IPS-20b (cell line): ENCODE results near the gene RAB6C.
"Not testable (repeated sequence)": the region's sequence is repeated elsewhere in the genome, so short reads cannot be mapped to it uniquely, and the experiment has no call there.

ENCODE experiments used
- H3K27ac ChIP-seq: one replicate; pipeline ENCODE4 v1.5.1; 2013; ENCODE audit warnings: low read length
- H3K27me3 ChIP-seq: 2 replicates; pipeline ENCODE4 v1.6.1; 2013; ENCODE audit warnings: mild to moderate bottlenecking, low read length, inconsistent platforms; ENCODE audit not compliant: insufficient read depth
- H3K36me3 ChIP-seq: 2 replicates; pipeline ENCODE4 v1.6.1; 2013; ENCODE audit warnings: low read depth, mild to moderate bottlenecking, inconsistent platforms, low read length, moderate library complexity; ENCODE audit not compliant: insufficient read depth
- H3K4me1 ChIP-seq: 2 replicates; pipeline ENCODE4 v1.6.1; 2013; ENCODE audit warnings: mild to moderate bottlenecking, control low read depth, inconsistent platforms, low read length, moderate library complexity; ENCODE audit not compliant: insufficient read depth
- H3K4me3 ChIP-seq: 2 replicates; pipeline ENCODE4 v1.5.1; 2013; ENCODE audit warnings: mild to moderate bottlenecking, low read length, inconsistent platforms
- H3K9ac ChIP-seq: 2 replicates; pipeline ENCODE4 v1.6.1; 2013; ENCODE audit warnings: low read depth, mild to moderate bottlenecking, inconsistent platforms, low read length, moderate library complexity
- H3K9me3 ChIP-seq: 2 replicates; pipeline ENCODE4 v1.6.1; 2013; ENCODE audit warnings: mild to moderate bottlenecking, low read depth, low read length, inconsistent platforms; ENCODE audit not compliant: insufficient read depth

The RAB6C gene

DNA sequence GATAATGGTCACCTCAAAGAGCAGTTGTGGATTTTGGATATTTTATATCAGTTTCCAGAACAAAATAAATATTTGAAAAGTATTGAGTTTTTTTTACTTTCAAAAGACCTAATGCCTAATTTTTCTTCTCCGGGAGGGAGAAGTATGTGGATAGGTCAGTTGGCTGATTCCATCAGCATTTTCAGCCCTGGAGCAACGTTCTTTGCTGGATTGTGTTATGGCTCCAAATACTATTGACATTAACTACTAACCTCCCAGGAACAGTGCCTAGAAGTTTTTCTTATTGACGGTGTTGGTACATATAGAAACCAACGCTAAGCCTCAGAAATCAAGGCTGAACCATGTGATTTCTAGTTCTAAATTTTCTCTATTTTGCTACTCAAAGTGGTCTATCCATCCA is 20.7 kb upstream of the RAB6C start:
- not testable (repeated sequence) for H3K27me3 ChIP-seq, H3K36me3 ChIP-seq, H3K9me3 ChIP-seq, H3K4me1 ChIP-seq, H3K4me3 ChIP-seq, H3K9ac ChIP-seq, H3K27ac ChIP-seq

DNA sequence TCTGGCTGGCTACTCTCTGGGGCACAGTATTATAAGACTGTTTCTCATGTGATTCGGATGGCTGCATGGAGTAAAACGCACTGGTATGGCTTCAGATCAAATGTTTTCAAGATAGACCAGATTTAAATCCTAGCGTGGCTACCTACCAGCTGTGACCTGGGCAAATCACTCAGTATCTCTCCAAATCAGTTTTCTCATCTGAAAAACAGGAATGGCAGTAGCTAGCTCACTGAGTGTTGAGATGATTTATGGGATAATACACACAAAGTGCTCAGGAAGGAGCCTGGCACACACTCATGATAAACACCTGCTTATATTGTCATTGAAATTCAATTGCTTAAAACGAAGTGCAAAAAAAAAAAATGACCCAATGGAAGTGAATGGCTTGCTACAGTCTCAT is 10.9 kb upstream of the RAB6C start:
- not testable (repeated sequence) for H3K36me3 ChIP-seq, H3K9me3 ChIP-seq, H3K27ac ChIP-seq, H3K4me3 ChIP-seq, H3K9ac ChIP-seq, H3K27me3 ChIP-seq, H3K4me1 ChIP-seq

DNA sequence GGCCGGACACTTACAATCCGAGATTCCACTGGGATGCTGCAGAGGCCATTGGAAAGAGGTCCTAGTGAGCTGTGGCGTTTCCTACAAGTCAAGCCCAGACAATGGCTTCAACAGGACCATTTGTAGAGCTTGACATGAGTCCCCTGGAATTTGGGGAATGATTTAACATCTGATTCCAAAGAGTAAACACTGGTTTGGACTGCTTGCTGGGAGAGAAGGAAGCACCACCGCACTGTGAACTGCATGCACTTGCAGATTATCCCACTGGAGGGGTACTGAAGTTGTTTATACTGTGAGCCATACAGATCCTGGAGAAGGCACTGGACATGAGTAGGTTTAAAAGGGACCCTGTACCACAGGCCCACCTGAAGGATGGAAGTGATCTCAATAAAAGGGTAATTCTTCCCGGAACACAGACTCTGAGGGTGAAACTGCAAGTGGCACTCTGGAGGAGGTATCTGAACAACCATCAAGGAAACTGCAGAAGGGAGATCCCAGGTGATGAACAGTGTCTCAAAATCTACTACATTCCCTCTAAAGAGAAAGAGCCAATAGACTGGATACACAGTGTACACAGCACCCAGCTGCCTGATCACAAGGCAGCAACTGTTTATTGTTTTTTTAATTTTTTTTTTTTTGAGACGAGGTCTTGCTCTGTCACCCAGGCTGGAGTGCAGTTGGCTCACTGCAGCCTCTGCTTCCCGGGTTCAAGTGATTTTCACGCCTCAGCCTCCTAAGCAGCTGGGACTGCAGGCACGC is 4.3 kb upstream of the RAB6C start:
- H3K27me3 ChIP-seq = peaks cover 26% of the 10 kb centered on the region
- no peak overlapping the region for H3K4me3 ChIP-seq
- H3K9me3 ChIP-seq = no peaks in the 10 kb centered on the region
- no peak overlapping the region for H3K27ac ChIP-seq
- H3K36me3 ChIP-seq = no peaks in the 10 kb centered on the region
- peaks cover 5% of the 10 kb centered on the region; the same call in 1 of the 2 replicates for H3K4me1 ChIP-seq
- H3K9ac ChIP-seq = no peak overlapping the region

DNA sequence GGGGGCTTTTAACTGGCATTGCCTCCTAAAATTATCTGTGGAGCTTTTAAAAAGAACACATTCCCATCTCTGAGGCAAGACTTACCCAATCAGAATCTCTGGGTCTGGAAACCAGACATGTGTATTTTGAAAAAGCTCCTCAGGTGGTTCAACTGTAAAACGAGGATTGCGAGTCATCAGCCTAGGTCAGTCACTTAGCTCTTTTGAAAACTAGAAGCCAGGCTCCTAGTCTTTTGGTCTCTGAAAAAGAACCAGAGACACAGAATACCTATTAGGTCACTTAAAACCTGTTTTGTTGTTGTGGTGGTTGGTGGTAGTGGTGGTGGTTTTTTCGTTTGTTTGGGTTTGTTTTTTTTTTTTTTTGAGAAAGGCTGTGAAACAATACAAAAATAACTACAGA is 2.5 kb upstream of the RAB6C start:
- H3K27me3 ChIP-seq = peaks cover 43% of the 10 kb centered on the region
- H3K9me3 ChIP-seq, H3K9ac ChIP-seq, H3K36me3 ChIP-seq, H3K4me1 ChIP-seq, H3K27ac ChIP-seq, H3K4me3 ChIP-seq: not testable (repeated sequence)

DNA sequence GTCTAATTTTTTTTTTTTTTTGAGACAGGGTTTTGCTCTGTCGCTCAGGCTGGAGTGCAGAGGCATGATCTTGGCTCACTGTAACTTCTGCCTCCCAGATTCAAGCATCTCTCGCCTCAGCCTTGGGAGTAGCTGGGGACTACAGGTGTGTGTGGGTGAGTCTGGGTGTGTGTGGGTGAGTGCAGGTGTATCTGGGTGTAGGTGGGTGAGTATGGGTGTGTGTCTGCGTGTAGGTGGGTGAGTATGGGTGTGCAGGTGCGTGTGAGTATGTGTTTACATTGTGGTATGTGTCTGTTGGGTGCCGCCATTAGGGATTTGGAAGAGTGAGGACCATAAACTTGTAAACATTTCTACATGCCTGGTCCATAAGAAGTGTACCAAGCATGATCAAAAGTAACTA is 1.5 kb upstream of the RAB6C start:
- no peaks in the 10 kb centered on the region for H3K4me1 ChIP-seq
- no peak overlapping the region for H3K9ac ChIP-seq
- no peak overlapping the region for H3K4me3 ChIP-seq
- H3K27me3 ChIP-seq = peaks cover 49% of the 10 kb centered on the region
- H3K36me3 ChIP-seq = no peaks in the 10 kb centered on the region
- no peak overlapping the region for H3K27ac ChIP-seq
- H3K9me3 ChIP-seq = no peaks in the 10 kb centered on the region

DNA sequence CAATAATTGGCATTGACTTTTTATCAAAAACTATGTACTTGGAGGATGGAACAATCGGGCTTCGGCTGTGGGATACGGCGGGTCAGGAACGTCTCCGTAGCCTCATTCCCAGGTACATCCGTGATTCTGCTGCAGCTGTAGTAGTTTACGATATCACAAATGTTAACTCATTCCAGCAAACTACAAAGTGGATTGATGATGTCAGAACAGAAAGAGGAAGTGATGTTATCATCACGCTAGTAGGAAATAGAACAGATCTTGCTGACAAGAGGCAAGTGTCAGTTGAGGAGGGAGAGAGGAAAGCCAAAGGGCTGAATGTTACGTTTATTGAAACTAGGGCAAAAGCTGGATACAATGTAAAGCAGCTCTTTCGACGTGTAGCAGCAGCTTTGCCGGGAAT is 780 bp downstream of the RAB6C start:
- not testable (repeated sequence) for H3K27ac ChIP-seq, H3K4me1 ChIP-seq, H3K36me3 ChIP-seq, H3K9ac ChIP-seq, H3K9me3 ChIP-seq, H3K4me3 ChIP-seq
- peaks cover 49% of the 10 kb centered on the region for H3K27me3 ChIP-seq

DNA sequence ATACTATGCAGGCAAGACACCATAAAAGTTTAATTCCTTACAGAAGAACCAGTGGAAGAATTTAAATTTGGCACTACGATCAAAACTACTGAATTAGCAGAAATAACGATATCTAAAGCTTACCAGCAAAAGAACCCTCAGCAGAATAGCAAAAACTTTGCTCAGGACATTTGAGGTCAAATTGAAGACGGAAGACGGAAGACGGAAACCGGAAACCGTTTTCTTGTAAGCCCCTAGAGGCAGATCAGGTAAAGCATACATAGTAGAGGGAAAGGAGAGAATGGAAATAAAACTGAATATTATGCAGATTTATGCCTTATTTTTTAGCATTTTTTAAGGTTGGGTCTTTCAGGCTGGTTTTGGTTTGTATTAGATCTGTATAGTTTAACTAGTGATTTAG is 2.2 kb downstream of the RAB6C start:
- H3K9ac ChIP-seq, H3K4me3 ChIP-seq, H3K36me3 ChIP-seq, H3K4me1 ChIP-seq, H3K27ac ChIP-seq, H3K9me3 ChIP-seq: not testable (repeated sequence)
- peaks cover 49% of the 10 kb centered on the region for H3K27me3 ChIP-seq

DNA sequence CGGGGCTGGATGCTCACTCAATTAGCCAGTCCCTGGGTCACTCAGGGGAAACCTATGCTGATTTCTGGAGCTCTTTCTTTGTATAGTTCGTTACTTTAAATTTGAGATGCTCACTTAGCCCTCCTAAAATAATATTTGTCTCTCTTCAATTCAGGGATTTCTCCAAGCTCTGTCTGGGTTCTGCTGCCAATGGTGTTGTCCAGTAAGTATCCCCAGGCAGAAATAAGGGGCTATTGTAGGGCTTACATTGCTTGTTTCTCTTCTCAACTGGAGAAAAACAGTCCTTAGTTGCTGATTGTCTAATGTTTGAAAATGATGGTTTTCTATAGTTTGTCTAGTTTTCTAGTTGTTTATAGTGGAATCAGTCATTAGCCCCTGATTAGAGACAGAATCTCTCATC is 5.0 kb downstream of the RAB6C start:
- Histone ChIP-seq H3K36me3 (no peaks in the 10 kb centered on the region), H3K27me3 (peaks cover 32% of the 10 kb centered on the region), H3K27ac (no peak overlapping the region), H3K9ac (no peak overlapping the region), H3K4me3 (no peak overlapping the region), H3K9me3 (no peaks in the 10 kb centered on the region), H3K4me1 (no peaks in the 10 kb centered on the region)

DNA sequence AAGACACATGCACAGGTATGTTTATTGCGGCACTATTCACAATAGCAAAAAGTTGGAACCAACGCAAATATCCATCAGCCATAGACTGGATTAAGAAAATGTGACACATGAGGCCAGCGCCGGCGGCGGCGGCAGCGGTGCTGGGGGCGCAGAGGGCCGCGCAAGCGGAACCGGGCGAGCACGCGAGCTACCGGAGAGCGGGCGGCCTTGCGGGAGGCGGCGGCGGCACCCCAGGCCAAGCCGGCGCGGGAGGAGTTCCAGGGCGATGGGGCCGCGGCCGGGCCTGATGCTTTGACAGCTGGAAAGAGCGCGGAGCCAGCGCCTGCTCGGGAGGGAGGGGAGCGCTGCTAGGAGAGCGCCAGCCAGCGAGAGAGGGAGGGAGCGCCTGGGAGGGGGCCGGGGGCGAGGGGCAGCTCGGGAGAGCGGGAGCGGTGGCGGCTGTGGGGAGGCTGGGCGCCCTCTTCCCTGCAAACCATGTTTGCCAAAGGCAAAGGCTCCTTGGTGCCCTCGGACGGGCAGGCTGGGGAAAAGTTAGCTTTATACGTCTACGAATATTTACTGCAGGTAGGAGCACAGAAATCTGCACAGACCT is 13.0 kb downstream of the RAB6C start:
- H3K4me1 ChIP-seq, H3K27ac ChIP-seq, H3K9ac ChIP-seq, H3K9me3 ChIP-seq, H3K36me3 ChIP-seq: not testable (repeated sequence)
- Histone ChIP-seq H3K27me3 (peaks cover 42% of the 10 kb centered on the region), H3K4me3 (peak overlapping the region; percentile 56; the same call in 1 of the 2 replicates)

DNA sequence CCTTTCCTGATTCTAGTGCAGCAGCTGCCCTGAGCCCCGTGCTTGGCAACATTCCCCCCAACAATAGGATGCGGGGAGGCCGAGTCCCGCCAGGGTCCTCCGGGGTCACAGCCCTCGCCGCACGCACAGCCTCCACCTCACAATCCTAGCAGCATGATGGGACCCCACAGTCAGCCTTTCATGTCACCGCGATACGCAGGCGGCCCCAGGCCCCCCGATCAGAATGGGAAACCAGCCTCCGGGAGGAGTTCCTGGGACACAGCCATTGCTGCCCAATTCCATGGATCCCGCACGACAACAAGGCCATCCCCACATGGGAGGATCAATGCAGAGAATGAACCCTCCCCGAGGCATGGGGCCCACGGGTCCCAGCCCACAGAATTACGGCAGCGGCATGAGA is 13.7 kb downstream of the RAB6C start:
- H3K4me1 ChIP-seq, H3K36me3 ChIP-seq, H3K27ac ChIP-seq, H3K9me3 ChIP-seq, H3K9ac ChIP-seq: not testable (repeated sequence)
- H3K4me3 ChIP-seq = peak overlapping the region; percentile 56
- peaks cover 42% of the 10 kb centered on the region for H3K27me3 ChIP-seq

DNA sequence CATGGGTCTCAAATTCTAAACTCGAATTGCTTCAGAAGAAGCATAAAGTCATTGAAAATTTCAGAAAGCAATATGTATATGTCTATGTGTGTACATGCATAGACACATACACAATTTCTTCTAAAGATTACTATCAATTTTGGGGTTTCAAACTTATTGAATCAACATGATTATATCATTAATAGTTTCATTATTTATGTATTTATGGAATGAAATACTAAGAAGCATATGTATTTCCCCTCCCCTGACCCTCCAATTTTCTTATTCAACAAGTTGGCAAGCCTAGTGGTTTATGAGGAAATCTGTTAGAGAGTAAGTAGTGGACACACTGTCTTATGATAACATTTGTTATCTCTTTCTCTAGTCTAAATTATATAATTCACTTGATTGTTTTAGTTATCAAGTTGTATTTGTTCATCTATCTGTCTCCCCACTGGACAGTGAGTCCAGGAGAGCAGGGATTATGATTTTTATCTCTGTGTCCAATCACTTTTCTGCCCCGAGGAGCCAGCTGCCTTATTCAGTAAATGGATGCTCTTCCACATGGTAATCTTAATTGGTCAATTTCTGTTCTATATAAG is 17.3 kb downstream of the RAB6C start:
- not testable (repeated sequence) for H3K9me3 ChIP-seq, H3K4me1 ChIP-seq, H3K36me3 ChIP-seq, H3K4me3 ChIP-seq, H3K27ac ChIP-seq, H3K9ac ChIP-seq
- H3K27me3 ChIP-seq = peaks cover 19% of the 10 kb centered on the region

DNA sequence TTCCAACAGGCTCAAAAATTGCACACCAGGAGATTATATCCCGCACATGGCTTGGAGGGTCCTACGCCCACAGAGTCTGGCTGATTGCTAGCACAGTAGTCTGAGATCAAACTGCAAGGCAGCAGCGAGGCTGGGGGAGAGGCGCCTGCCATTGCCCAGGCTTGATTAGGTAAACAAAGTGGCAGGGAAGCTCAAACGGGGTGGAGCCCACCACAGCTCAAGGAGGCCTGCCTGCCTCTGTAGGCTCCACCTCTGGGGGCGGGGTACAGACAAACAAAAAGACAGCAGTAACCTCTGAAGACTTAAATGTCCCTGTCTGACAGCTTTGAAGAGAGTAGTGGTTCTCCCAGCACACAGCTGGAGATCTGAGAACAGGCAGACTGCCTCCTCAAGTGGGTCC is 19.3 kb downstream of the RAB6C start:
- not testable (repeated sequence) for H3K36me3 ChIP-seq, H3K9me3 ChIP-seq, H3K27me3 ChIP-seq, H3K9ac ChIP-seq, H3K4me3 ChIP-seq, H3K4me1 ChIP-seq, H3K27ac ChIP-seq
